ENCODE results near the gene PTPN23. TPM values are rescaled to one million over a fixed set of nuclear protein-coding genes. Genes with fewer than 3 reads are reported as not detected.

PTPN23 gene
- total RNA-seq, 3 donors from 2014 or later: 36.7 to 48.2 (median 43.6) TPM

GRCh38 chr3:47429476-47430270 is 48.9 kb downstream of the PTPN23 start:
- H3K4me1 ChIP-seq (ENCODE audit: low read depth): peaks cover 16% of the 10 kb centered on the region
- intact Hi-C loops (cut with DNase I, micrococcal nuclease): loop anchor here in 1 of 2 donors (10.0 kb wide), 1 partner anchor 45 kb away; the partner anchor contains the start of gene SCAP
- no peak for TF ChIP-seq CTCF (IDR thresholded peaks at IDR 0.05)
- no peak overlapping the region for H3K4me3 ChIP-seq
- no peaks in the 10 kb centered on the region for H3K9me3 ChIP-seq
- ATAC-seq (no peak), DNase-seq (no peak)
- H3K36me3 ChIP-seq (ENCODE audit: low read depth): no peaks in the 10 kb centered on the region

DNA sequence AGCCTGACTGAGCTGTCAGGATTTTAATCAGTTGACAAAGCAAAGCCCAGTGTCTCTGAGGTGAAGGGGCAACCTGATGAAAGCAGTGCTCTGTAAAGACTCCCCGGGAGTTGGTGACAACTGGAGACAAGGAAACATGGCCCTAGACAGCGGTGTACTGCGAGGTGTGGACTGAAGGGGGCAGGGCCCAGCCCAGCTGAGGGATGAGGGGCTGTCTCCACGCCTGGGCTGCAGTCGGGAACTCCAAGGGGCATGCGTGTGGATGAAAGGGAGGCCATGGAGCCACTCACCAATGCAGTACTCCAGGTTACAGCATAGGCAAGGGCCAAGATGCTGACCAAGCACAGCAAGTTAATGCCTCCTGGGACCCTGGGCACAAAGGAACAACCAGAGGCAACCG is 49.8 kb downstream of the PTPN23 start:
- Histone ChIP-seq H3K36me3 (ENCODE audit: low read depth) (no peaks in the 10 kb centered on the region), H3K9me3 (no peaks in the 10 kb centered on the region), H3K4me1 (ENCODE audit: low read depth) (peaks cover 12% of the 10 kb centered on the region), H3K4me3 (no peak overlapping the region)
- TF ChIP-seq CTCF (IDR thresholded peaks at IDR 0.05): no peak
- ATAC-seq (no peak), DNase-seq (no peak)
- intact Hi-C loops (cut with DNase I, micrococcal nuclease): no loop called here

DNA sequence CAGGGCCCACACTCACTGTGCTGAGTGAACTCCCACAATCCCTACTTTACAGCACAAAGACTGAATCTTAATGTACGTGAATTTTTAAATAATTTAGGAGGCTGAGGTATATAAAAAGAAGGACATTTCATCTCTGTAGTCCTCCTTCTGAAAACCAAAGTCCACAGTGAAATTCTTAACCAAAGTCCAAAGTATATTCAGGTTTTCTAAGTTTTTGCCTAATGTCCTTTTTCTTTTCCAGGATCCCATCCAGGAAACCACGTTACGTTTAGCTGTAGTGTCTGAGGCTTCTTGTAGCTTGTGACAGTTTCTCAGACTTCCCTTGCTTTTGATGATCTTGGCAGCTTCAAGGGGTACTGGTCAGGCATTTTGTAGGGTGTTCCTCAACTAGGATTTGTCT is 50.4 kb downstream of the PTPN23 start:
- ATAC-seq (no peak), DNase-seq (no peak)
- Histone ChIP-seq H3K4me3 (no peak overlapping the region), H3K9me3 (no peaks in the 10 kb centered on the region), H3K36me3 (ENCODE audit: low read depth) (no peaks in the 10 kb centered on the region), H3K4me1 (ENCODE audit: low read depth) (peaks cover 13% of the 10 kb centered on the region)
- no peak for TF ChIP-seq CTCF (IDR thresholded peaks at IDR 0.05)
- intact Hi-C loops (cut with DNase I, micrococcal nuclease): no loop called here

DNA sequence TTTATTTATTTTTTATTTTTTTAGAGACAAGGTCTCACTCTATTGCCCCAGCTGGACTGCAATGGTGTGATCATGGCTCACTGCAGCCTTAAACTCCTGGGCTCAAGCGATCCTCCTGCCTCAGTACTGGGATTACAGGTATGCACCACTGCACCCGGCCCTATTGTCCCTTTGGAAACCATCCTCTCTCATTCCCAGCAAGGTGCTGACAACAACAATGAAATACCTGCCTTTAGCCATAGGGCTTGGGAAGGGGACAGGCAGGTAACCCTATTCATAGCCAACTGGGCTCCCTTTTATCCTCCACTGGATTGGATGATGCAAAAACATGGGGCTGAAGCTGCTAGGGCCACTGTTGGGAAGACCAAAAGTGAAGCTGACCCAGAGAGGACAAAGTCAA is 51.9 kb downstream of the PTPN23 start:
- no peaks in the 10 kb centered on the region for H3K36me3 ChIP-seq (ENCODE audit: low read depth)
- intact Hi-C loops (cut with DNase I, micrococcal nuclease): no loop called here
- no peak for ATAC-seq

DNA sequence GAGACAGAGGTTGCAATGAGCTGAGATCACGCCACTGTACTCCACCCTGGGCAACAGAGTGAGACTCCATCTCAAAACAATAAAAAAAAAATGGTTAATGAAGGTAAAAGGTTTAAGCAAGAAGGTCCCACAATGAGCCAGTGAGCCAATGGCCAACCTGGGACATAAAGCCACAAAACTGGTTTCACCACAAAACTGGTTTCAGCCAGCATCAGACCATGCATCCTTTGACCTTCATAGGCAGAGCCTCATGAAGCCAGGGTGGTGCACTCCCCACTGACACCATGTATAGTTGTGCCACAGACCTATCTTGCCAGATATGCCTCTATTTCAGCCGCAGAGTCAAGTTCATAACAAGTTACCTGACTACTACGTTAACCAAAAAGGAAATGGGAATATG is 53.0 kb downstream of the PTPN23 start:
- Histone ChIP-seq H3K36me3 (ENCODE audit: low read depth) (no peaks in the 10 kb centered on the region), H3K9me3 (no peaks in the 10 kb centered on the region), H3K4me3 (no peak overlapping the region), H3K4me1 (ENCODE audit: low read depth) (peaks cover 20% of the 10 kb centered on the region)
- DNase-seq: peak in 2 of 3 donors; percentile 56 to 84
- intact Hi-C loops (cut with DNase I, micrococcal nuclease): no loop called here
- no peak for TF ChIP-seq CTCF (IDR thresholded peaks at IDR 0.05)
- peak; percentile 92 for ATAC-seq

More for the DNA sequence above, 51.9 kb downstream of the PTPN23 start:
- Histone ChIP-seq H3K9me3 (no peaks in the 10 kb centered on the region), H3K4me3 (no peak overlapping the region), H3K4me1 (ENCODE audit: low read depth) (peaks cover 20% of the 10 kb centered on the region)
- TF ChIP-seq CTCF (IDR thresholded peaks at IDR 0.05): no peak
- DNase-seq: no peak

Data from mucosa of descending colon (tissue), 3 donors.